HL-60 (cell line): ENCODE results near the gene ZC3H12D.

Experiments used
- CTCF ChIP-seq: IDR thresholded peaks from one replicate; pipeline ENCODE4 v1.5.1; 2011; ENCODE audit warnings: low read length, control low read depth, inconsistent platforms; ENCODE audit not compliant: insufficient read depth
- GABPA ChIP-seq: IDR thresholded peaks from 2 replicates; pipeline ENCODE4 v1.6.1; 2012; ENCODE audit warnings: low read depth
- POLR2AphosphoS5 ChIP-seq: IDR thresholded peaks from 2 replicates; pipeline ENCODE4 v1.6.1; 2012; ENCODE audit warnings: low read depth
- REST ChIP-seq: IDR thresholded peaks from 2 replicates; pipeline ENCODE4 v1.6.1; 2012; ENCODE audit warnings: low read depth; ENCODE audit not compliant: insufficient replicate concordance
- SPI1 ChIP-seq: IDR thresholded peaks from 2 replicates; pipeline ENCODE4 v1.6.1; 2012; ENCODE audit warnings: low read depth, mild to moderate bottlenecking, borderline replicate concordance

- TF ChIP-seq CTCF (no peak), POLR2AphosphoS5 (no peak), SPI1 (no peak), GABPA (no peak), REST (no peak)
Measured at GRCh38 chr6:149463781-149464180, 21.0 kb downstream of the ZC3H12D start.
